Hepatocyte (in vitro differentiated cells): ENCODE results near the gene NELFB.

Experiments
- EZH2 ChIP-seq: fragments of 200-600 bp; sonication (generic); IDR thresholded peaks from 2 replicates; pipeline ENCODE4 v1.6.1; 2016; ENCODE audit warnings: antibody characterized with exemption, mild to moderate bottlenecking, borderline replicate concordance
- TF ChIP-seq, protein P1 (sequence below): fragments of 200-600 bp; sonication (generic); IDR thresholded peaks from 2 replicates; pipeline ENCODE4 v1.5.1; 2016; ENCODE audit warnings: antibody characterized with exemption, mild to moderate bottlenecking; ENCODE audit not compliant: poor library complexity

- TF ChIP-seq, protein P1, sequence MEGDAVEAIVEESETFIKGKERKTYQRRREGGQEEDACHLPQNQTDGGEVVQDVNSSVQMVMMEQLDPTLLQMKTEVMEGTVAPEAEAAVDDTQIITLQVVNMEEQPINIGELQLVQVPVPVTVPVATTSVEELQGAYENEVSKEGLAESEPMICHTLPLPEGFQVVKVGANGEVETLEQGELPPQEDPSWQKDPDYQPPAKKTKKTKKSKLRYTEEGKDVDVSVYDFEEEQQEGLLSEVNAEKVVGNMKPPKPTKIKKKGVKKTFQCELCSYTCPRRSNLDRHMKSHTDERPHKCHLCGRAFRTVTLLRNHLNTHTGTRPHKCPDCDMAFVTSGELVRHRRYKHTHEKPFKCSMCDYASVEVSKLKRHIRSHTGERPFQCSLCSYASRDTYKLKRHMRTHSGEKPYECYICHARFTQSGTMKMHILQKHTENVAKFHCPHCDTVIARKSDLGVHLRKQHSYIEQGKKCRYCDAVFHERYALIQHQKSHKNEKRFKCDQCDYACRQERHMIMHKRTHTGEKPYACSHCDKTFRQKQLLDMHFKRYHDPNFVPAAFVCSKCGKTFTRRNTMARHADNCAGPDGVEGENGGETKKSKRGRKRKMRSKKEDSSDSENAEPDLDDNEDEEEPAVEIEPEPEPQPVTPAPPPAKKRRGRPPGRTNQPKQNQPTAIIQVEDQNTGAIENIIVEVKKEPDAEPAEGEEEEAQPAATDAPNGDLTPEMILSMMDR: no peak
- no peak for TF ChIP-seq EZH2
Measured at GRCh38 chr9:137278721-137279711, 23.9 kb downstream of the NELFB start.
